NCI-H1436 (cell line): ENCODE data around the gene PRKG1.

Experiments used
- DNase-seq: peaks from one replicate; lab custom pipeline; 2025; lab: John Stamatoyannopoulos, UW

Gene PRKG1

DNA sequence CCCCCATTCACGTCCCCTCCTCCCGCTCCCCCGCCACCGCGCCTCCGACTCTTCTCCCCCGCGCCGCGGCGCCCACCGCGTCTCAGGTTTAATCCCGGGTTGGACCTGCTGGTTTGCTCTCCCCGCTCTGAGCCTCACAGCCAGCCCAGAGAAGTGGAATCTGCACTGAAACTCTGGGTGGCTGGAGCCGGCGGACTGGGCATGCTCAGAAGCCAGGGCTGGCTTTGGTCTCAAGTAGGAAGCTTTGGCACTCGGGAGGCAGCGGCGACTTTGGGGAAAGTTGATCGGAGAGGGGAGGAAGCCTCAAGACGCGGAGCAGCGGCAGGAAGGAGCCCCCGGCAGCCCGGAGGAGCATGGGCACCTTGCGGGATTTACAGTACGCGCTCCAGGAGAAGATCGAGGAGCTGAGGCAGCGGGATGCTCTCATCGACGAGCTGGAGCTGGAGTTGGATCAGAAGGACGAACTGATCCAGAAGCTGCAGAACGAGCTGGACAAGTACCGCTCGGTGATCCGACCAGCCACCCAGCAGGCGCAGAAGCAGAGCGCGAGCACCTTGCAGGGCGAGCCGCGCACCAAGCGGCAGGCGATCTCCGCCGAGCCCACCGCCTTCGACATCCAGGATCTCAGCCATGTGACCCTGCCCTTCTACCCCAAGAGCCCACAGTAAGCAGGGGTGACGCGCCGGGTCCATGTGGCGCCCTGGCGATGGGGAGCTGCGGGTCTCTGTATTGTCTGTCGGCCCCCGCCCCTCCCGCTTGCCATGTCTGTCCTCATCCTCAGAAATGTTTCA lies at the start of gene PRKG1:
Gene PRKG1 (plus strand): TSS at position 250 of the 791 bp plus-strand sequence.
- no peak for DNase-seq

DNA sequence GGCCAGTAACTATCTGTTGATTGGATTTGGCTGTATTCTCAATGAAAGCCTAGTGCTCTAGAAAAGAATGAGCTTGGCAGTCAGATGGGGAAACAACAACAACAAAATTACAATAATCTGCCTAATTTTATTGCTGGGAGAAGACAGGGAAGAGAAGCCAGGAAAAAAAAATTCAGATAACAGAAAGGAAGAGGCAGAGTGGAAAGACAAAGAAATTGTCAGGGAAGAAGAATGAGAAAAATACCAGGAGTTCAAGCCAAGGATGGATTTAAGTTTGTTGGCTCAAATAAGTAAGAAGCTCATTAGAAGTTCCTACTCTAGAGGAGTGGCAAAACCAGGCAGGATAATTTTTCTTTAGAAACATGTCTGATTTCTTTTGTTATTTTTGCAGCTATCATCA lies 45.9 kb upstream of the PRKG1 start:
- DNase-seq, result no peak

DNA sequence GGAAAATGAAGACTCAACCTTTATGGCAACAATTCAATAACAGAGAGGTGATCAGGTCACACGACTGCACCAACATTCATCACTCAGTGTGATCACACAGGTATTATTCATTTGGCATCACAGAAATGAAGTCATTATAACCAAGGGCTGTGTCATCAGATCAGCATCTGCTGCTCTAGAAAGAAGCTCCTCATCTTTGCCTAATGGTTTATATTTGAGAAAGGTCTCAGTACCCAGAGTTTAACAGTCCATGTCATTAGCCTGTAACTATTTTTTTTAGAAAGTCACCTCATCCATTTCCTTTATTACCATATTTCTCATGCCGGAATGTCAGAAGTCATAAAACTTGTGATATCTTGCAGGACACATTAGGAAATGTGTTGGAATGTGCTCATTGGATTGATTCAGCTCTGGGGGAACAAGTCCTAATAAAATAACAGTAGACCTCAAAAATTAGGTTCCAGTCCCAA lies 45.1 kb upstream of the PRKG1 start:
- DNase-seq, result no peak

DNA sequence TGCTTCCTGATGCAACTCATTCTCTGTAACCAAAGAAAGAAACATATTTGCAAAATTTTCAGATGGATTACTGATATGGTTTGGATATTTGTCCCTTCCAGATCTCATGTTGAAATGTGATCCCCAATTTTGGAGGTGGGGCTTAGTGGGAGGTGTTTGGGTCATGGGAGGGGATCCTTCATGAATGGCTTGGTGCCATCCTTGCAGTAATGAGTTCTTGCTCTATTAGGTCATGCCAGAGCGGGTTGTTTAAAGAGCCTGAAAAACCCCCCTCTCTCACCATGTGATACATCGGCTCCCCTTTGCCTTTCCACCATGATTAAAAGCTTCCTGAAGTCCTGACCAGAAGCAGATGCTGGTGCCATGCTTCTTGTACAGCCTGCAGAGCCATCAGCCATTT lies 43.8 kb upstream of the PRKG1 start:
- no peak for DNase-seq

DNA sequence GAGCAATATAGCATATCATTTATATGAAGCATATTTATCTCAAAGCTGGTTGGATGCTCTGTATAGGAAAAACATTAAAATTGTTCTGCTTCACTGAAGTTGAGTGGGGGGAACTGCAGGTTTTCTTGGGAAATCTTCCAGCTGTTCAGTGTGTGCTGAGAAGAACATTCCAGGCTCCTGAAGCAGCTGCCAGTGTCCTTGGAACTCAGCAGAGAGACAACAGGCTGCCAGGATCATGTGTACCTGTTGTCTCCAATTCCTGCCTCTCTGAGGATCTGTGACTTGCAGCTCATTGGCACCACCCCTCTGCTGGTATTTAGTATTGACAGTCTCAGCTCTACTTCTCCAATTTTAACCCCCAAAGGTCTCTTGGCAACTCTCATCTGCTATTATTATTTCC lies 42.3 kb upstream of the PRKG1 start:
- DNase-seq, result no peak

DNA sequence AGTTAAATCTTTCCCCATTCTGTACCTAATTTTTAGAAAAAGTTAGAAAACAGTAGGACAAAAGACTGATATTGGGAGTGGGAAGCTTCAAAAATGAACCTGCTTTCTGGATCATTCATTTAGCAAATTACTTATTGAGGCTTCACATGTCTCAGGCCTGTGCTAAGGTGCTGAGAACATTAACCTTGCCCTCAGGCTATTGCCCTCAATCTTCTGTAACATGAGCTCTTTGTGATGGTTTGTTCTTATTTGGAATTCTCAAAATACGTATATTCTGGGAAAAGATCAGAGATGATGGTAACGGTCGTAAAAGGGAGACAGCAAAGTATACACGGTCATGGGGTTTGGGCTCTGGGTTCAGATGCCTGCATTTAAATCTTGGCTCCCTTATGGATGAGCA lies 39.5 kb upstream of the PRKG1 start:
- DNase-seq, result no peak

DNA sequence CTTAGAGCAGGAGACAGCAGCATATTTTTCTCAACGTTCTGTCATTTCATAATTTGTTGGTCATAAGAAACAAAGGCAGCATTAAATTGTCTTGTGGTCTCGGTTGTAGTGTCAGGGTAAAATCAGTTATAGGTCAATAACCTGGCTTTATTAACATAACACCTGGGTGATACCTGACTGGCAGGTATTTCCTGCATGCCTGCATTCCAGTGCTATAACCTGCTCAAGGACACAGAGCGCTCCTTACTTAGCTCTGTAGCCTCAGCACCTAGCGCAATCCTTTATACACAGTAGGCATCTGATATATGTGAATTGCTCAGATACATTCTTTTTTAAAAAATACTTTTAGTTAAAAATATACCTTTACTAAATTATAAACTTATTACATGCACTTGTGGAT lies 38.9 kb upstream of the PRKG1 start:
- DNase-seq, result no peak

DNA sequence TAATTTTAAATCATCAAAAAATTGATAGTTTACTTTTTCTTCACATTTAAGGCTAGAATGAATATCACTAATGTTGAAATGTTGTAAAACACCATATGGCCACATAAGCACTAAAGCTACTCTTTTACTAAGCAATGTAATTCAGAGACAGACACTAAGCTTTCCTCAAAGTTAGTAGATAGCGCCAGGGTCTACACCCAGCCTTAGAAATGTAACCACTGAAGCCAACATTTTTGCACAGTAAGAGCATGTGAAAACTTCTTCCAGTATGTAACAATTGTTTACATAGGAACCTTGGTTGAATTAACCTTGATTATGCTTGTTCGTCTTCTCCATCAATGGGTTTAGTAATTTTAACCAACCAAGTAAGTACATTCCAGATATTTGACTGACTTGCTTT lies 28.4 kb upstream of the PRKG1 start:
- DNase-seq, result no peak

DNA sequence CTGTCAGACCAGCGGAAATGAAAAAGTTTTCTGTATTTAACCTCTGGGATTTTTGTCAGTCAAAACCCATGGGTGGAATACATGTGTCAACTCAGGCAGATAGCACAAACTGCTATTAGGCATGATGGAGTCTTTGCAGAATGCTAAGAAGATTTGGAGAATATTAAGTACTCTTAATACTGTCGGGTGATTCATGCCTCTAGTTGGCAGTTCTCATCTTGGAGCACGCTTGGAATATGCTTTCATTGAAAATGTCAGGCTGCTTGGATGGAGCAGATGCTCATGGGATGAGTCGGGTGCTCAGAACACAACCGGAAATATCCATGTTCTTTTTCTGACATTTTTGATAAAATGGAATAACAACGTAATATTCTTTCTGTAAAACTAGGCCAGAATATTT lies 27.6 kb upstream of the PRKG1 start:
- no peak for DNase-seq

DNA sequence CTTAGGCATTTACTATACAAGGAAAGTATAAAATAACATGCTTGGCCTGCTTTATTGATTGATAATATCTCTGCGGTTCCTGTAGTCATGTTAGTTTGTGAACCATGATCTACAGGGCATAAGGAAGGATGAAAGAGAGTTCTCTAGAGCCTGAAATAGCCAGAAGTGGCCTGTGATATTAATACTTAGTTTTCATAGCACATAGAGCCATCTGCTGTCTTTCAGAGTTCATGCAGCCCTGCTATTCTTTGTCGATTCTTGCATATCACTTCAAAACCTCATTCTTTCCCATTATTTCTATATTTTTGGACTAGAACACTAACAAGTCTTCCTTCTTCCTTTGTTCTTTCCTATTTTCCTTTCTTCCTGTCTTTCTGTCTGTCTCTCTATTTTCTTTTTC lies 26.4 kb upstream of the PRKG1 start:
- DNase-seq, result no peak

DNA sequence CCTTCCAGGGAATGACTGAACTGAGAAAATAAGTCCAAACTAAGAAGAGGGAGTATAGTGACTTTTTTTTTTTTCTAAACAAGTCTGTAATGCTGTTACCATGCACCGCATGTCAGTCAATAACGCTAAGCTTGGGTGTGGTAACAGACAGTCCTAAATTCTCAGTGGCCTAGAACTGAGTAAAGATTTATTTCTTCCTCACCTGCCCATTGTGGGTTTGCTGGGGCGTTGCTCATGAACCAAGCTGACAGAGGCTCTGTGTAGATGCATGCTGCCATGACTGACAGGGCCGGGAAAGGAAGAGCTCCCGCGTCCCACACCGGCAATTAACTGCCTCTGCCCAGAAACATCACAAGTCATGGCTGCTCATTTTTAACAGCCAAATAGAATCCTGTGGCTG lies 25.5 kb upstream of the PRKG1 start:
- no peak for DNase-seq

DNA sequence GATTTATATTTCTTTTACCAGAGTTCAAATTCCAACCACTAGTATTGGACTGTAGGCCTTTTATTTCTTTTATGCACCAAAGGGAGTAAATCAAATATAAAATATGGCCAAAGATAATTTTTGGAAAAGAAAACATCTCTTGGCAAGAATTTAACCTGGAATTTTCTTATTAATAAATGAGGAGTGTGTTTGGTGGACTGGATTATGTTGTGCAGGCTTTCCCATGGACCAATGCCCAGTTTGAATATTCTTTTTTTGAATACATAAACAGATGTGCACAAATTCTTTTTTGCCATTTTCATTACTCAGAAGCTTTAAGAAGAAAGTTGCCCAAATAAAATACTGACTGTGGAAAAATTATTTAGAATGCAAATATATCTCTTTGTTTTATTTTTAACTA lies 22.1 kb upstream of the PRKG1 start:
- no peak for DNase-seq

DNA sequence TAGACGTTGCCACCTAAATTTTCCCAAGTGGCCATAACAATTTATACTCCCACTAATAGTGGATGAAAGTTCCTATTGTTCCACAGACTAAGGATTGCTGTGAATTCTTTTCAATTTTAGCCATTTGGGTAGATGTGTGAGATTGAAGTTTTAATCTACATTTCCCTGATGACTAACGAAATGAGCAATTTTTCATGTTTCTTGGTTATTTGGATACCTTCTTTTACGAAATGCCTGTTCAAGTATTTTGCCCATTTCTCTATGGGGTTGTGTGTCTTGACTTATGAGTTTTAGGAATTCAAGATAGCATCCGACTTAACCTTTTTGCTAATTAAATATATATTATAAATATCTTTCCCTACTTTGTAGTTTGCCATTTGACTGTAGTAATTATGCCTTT lies 16.4 kb upstream of the PRKG1 start:
- DNase-seq, result no peak

DNA sequence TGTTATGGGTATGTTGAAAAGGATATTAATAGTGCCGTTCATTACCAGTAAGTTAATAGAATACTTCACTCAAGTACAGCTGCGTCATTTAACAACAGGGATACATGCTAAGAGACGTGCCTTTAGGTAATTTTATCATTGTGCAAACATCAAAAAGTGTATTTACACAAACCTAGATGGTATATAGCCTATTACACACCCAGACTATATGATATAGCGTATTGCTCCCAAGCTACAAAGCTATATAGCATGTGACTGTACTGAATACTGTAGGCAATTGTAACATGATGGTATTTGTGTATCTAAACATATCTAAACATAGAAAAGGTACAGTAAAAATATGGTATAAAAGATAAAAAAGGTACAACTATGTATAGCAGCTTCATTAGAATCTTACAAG lies 11.1 kb upstream of the PRKG1 start:
- DNase-seq, result no peak

DNA sequence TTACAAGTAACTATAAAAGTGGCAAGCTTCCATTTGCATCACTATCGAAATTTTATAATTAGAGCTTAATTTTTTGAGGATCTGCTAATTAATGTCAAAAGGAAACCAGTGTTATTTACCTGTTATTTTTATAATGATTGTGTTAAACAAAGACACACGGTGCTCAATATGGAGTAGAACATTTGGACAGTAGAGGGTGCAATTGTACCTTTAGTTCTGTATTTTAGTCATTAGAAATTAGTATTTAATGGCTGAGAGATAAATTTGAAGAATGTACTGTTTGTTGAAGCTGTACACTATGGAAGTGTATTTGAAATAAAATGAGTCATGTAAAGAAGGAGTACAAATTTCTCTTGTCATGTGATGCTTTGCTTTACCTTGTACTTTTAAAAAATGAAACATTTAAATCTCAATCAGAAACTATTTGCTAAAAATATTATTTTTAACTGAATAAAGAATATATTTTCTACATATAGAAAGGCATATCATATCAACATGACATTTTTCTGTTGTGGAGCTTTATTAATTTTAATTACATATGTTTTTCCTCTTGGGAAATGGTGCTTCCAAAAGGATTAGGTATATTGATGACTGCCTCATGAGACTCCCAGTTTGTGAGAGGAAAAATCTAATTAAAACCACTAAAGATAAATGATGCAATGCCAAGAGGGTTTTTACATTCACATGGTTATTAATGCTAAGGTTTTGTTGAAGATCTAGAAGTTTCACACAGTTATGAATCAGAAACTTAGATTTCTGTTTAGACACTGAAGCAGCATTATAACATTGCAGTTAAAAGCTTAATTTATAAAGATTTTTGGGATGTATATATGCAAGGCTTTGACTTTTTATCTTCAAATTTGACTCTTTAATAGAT lies 10.4 kb upstream of the PRKG1 start:
- DNase-seq, result no peak

DNA sequence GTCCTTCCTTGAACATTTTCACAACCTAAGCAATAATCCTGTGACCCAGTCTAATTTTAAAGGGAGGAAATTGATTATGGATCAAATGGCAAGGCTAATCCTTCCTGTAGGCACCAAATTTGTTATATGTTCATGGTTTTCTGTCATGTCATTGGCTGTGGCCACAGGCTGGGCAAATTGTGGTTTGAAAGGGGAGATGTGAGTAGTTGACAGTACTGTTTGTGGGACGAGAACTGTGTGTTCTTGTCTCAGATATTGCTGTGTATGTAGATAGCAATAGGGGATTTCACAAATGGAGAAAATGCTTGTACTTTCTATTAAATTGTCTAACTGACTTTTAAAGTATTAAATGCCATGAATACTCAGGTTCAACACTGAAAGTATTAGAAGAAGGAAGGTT lies 8.1 kb upstream of the PRKG1 start:
- DNase-seq, result no peak

DNA sequence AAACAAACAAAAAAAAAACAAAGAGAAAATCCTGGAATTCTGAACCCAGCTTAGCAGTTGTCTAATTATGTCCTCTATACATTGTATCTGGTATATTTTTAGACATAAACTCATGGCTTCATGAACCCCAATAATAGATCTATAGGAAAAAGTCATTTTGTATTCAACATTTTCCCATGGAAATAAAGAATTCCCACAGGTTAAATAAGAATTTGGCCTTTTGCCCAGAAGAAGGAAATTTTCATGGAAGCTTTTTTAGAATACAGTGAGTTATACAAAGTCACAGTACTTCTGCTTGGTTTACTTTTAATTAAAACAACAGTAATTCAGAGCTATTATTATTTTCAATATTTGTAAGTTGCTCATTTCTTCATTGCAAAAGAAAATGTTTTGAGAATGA lies 2.1 kb upstream of the PRKG1 start:
- no peak for DNase-seq

DNA sequence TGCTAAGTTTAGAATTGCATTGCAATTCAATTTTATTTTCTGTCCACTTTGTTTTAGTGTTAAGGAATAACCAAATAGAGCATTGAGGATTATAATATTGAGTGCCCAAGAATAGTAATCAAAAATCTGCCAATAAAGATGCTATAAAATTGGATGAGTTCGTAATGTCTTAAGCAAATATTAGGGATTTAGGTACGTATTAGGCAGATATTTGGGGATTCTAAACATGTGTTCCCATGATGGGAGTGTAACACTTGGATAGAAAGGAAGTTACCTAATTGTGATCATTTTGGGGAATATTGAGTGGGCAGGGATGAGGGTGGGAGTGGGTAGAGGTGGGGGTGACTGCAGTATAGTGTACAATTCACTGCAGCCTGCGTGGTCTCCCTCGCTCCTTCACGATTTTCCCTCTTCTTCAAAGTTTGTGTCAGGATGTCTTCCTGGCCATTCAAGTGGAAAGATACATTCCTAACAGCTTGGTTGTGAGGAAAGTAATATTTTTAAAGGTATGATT lies 1.3 kb upstream of the PRKG1 start:
- no peak for DNase-seq

DNA sequence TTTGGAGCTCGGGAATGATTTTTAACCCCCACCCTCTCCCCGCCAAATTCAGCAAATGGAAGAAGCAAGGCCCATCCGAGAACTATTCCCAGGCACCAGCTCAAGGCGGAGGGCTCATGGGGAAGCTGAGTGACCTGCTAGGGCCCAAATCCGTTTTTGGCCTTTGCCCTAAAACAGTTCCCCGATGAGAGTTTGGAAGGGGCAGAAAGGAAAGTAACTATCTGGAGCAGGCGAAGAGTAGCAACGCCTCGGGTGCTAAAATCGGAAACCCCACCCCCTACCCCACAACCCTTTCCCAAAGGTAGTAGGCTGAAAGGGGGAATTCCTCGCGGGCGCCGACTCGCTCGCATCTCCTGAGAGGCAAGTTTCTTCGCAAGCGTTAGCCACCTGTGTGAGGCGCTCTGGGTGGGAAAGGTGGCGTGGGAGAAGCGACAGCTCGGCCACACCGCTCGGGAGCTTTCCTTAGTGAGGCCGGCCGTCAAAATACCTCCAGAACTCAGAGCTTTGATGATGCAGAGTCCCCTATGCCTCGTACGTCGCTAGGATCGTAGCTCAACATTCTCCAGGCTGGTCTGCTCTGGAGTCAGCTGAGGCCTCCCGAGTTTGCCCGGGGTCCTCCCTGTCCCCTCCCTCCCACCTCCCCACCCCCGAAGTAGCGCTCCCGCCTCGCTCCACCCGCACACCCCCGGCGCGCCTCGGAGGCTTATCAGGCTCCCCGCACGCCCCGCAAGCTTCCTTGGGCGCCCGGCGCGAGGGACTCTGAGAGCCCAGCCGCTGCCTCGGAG lies 642 bp upstream of the PRKG1 start:
- DNase-seq, result no peak

DNA sequence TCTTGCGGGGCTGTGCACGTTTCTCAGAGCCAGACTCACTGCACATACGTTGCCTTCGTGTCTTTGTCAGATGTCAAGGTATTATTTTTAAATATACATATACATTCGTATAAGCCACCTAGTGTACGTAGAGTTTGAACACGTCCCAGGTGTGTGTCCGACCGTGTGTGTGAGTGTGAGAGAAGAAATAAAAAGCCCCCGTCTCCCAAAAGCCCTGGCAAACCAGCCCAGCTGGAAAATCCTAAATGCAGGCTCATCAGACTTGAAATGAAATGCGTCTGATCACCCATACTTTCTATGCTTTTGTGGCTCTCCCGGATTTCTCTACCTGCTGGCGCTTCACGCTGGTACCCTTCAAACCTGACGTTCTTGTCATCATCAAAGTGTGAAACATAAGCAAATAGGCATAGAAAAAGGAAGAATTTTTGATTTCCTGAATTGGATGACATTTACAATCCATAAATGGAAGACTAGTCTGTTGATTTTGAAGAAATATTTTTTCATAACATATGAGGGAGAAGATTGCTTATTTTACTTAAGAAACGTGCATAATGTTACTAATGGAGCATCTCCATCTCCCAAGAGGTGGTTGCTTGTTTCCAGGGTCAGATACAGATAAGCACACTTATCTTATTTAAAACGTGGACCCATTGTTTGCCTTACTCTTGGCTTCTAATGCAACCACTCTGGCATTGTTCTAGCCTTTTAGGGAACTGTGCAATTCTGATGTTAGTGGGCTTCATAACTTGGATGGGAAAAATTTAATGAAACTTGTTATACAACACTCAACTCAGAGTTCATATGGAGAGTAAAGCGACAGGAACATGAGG lies 971 bp downstream of the PRKG1 start:
- DNase-seq, result no peak

DNA sequence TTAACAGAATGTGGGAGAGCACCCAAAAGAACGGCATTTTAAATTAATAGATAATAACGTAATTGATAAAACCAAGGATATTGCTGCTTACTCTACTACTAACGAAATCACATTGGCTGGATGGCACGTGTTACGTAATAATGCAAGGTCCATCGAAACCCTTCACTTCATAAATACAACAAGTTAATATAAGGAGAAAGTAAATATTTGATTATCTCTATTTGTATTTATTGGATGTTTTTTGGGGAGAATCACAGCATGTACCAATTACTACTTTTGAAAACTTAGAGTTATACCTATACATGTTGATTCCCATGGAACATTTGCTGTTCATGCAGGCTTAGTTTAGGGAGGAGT lies 1.6 kb downstream of the PRKG1 start:
- DNase-seq, result no peak
